Brain pericyte (primary cell): ENCODE measurements around the gene TSHZ1.

Experiments
- DNase-seq: peaks from one replicate; pipeline ENCODE4 v3.0.0-alpha.2; 2012; ENCODE audit warnings: low read depth, low spot score

Gene TSHZ1

GRCh38 chr18:75273817-75274216 is 63.2 kb downstream of the TSHZ1 start:
- no peak for DNase-seq

- DNase-seq, result no peak
These were observed 64.6 kb downstream of the TSHZ1 start for GRCh38 chr18:75275226-75275625.

GRCh38 chr18:75276818-75277609 is 66.4 kb downstream of the TSHZ1 start:
- DNase-seq, result no peak

- DNase-seq, result no peak
These were observed 67.0 kb downstream of the TSHZ1 start for GRCh38 chr18:75277610-75277928.

- no peak for DNase-seq
These were observed 68.8 kb downstream of the TSHZ1 start for GRCh38 chr18:75279381-75279780.

- no peak for DNase-seq
These were observed 70.1 kb downstream of the TSHZ1 start for GRCh38 chr18:75280427-75281280.

GRCh38 chr18:75282746-75283145 is 72.1 kb downstream of the TSHZ1 start:
- DNase-seq, result no peak

- no peak for DNase-seq
These were observed 73.1 kb downstream of the TSHZ1 start for GRCh38 chr18:75283731-75284130.

- DNase-seq, result no peak
These were observed 74.0 kb downstream of the TSHZ1 start for GRCh38 chr18:75284566-75284965.

GRCh38 chr18:75285876-75286275 is 75.3 kb downstream of the TSHZ1 start:
- no peak for DNase-seq

GRCh38 chr18:75287006-75287405 is 76.4 kb downstream of the TSHZ1 start:
- no peak for DNase-seq

- DNase-seq, result no peak
These were observed 77.1 kb downstream of the TSHZ1 start for GRCh38 chr18:75287700-75288099.

GRCh38 chr18:75289761-75290160 is 79.2 kb downstream of the TSHZ1 start:
- no peak for DNase-seq

GRCh38 chr18:75290737-75291358 is 80.3 kb downstream of the TSHZ1 start:
- DNase-seq, result no peak

GRCh38 chr18:75291460-75291859 is 80.9 kb downstream of the TSHZ1 start:
- DNase-seq, result no peak

- no peak for DNase-seq
These were observed 83.0 kb downstream of the TSHZ1 start for GRCh38 chr18:75293591-75293990.

GRCh38 chr18:75297731-75298130 is 87.1 kb downstream of the TSHZ1 start:
- DNase-seq, result no peak

GRCh38 chr18:75304678-75305557 is 94.3 kb downstream of the TSHZ1 start:
- DNase-seq, result no peak

- DNase-seq, result no peak
These were observed 95.4 kb downstream of the TSHZ1 start for GRCh38 chr18:75305984-75306383.

- no peak for DNase-seq
These were observed 96.9 kb downstream of the TSHZ1 start for GRCh38 chr18:75307530-75307929.

- no peak for DNase-seq
These were observed 99.0 kb downstream of the TSHZ1 start for GRCh38 chr18:75309564-75309963.

GRCh38 chr18:75314117-75314516 is 103.5 kb downstream of the TSHZ1 start:
- no peak for DNase-seq
